ENCODE results near the gene RECQL5.
"Not testable (repeated sequence)": the region's sequence is repeated elsewhere in the genome, so short reads cannot be mapped to it uniquely, and the experiment has no call there.

The RECQL5 gene

GRCh38 chr17:75615301-75615700 lies 51.7 kb downstream of the RECQL5 start:
- no peak for DNase-seq

DNA sequence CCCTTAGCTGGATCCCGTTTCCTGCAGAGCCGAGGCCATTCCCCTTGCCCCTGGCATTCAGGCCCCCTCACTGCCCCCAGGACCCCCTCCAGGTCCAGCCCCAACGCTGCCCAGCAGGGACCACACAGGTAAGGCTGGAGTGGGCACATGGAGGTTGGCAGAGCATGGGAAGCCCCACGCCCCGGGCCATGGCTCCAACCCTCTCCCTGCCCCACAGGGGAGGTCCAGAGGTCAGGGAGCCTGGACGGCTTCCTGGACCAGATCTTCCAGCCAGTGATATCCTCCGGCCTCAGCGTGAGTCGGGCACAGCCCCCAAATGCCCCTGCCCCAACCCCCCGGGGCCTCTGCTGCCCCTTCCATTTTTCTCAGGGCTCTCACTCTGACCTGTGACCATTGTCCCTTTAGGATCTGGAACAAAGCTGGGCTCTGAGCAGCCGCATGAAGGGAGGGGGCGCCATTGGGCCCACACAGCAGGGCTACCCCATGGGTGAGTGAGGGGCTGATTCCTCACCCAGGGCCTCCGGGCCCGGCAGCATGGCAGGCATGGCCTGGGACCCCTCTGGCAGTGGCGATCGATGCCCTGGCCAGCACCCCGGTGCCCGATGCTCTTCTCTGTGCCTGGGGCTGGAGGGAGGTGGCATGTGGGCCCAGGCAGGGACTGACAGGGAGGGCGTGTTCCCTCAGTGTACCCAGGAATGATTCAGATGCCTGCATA lies 52.2 kb downstream of the RECQL5 start:
- DNase-seq, result no peak

- DNase-seq, result no peak
Observed at GRCh38 chr17:75614006-75614405, 52.9 kb downstream of the RECQL5 start.

GRCh38 chr17:75612906-75613626 lies 53.9 kb downstream of the RECQL5 start:
- no peak for DNase-seq

DNA sequence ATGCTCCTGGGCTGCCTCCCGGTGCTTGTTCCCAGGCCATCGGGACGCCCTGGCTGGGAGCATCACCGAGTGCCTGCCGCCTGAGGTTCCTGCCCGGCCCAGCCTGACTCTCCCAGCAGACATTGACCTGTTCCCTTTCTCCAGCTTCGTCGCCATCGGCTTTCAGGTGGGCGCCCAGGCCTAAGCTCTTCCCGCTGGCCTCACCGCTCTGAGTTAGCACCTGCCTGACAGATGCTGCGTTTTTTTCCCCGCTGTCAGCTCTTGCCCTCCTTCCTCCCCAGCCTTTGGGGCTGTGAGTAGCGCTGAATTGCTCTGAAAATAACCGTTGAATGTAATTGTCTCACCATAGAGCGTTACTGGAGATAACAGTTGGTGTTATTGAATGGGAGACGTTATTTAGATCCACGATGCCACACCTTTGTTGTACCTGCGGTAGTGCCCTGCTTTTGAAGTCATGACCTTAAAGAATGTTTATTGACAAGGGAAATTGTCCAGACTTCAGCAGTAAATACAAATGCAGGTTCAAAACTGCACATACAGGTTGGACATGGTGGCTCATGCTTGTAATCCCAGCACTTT lies 55.0 kb downstream of the RECQL5 start:
- DNase-seq, result no peak

DNA sequence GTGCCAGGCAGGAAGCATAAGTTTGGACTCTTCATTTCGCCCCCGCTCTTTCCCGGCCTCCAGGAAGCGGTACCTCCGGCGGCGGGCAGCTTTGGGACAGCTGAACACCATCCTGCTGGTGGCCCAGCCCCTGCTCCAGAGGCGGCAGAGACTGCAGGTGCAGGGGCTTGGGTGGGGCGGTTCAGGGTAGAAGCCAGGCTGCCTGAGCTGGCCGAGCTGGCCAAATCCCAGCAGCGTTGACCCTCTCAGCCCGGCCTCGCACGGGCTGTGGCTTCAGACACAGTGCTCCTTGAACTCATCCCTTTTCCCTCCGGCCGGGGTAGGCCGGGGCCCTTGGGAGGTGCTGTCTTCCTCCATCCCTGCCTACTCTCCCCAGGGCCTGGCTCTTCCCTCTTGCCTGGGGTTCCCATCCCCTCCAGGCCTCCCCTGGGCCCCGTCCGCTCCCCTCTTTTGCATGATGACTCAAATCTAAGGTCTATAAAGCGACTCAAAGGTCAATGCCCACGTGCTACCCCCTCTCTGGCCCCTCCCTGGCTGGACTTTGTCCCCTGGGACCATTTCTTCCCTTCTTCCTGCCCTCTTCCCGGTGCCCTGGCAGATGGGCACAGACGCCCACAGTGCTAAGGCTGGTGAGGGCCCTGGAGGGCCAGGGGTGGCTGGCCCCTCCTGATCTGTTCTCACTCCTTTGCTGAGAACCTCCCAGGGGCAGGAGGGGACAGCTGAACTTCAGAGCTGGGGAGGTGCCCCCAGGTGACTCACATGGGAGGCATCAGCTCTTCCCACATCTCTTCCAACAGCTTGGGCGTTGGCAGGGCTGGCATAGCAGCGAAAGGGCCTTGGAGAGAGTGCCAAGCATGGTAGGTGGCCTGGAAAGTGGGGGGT lies 56.6 kb downstream of the RECQL5 start:
- DNase-seq, result no peak

DNA sequence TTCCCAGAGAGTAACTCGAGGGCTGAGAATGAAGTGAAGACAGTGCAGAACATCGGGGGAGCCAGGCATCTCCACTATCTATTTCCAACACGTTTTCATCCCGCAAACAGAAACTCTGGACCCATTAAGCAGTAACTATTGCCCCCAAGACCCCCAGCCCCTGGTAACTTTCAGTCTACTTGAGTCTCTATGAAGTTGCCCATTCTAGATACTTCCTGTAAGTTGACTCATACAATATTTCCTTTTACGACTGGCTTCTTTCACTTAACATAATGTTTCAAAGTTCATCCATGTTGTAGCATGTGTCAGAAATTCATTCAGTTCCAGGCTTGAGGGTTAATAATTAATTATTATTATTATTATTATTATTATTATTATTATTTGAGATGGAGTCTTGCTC lies 59.9 kb downstream of the RECQL5 start:
- DNase-seq, result no peak

DNA sequence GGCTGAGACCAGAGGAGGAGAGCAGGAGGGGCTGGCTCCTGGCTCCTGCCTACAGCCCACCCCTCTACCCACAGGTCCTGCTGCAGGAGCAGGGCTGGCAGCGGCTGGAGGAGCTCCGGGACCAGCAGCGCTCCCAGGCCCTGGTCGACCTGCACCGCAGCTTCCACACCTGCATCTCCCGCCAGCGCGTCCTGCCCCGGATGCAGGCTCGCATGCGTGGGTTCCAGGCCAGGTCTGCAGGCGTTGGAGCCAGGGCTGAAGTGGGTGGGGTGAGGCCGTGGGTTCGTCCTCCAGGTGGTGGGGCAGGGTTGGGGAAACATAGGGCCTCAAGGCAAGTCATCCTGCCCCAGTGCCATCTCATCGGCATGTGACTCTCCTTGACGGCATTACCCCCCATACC lies 61.2 kb downstream of the RECQL5 start:
- DNase-seq, result no peak

GRCh38 chr17:75604034-75604695 lies 62.8 kb downstream of the RECQL5 start:
- DNase-seq, result no peak

DNA sequence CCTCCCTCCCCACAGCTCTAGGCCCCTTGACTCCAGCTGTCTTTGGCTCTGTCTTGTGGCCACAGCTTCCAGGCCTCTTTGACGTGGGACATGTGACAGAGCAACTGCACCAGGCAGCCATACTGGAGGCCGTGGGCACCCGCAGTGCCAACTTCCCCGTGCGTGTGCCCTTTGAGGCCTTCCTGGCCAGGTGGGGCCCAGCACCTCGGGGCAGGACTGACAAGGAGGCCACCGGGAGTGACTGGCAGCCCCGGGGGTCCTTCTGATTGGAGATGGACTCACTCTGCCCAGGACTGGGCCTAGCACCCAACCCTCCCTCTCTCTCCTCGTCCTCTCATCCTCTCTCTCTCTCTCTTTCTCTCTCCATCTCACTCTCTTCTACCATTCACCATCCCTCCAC lies 63.8 kb downstream of the RECQL5 start:
- no peak for DNase-seq

- DNase-seq, result no peak
Observed at GRCh38 chr17:75602644-75603043, 64.3 kb downstream of the RECQL5 start.

DNA sequence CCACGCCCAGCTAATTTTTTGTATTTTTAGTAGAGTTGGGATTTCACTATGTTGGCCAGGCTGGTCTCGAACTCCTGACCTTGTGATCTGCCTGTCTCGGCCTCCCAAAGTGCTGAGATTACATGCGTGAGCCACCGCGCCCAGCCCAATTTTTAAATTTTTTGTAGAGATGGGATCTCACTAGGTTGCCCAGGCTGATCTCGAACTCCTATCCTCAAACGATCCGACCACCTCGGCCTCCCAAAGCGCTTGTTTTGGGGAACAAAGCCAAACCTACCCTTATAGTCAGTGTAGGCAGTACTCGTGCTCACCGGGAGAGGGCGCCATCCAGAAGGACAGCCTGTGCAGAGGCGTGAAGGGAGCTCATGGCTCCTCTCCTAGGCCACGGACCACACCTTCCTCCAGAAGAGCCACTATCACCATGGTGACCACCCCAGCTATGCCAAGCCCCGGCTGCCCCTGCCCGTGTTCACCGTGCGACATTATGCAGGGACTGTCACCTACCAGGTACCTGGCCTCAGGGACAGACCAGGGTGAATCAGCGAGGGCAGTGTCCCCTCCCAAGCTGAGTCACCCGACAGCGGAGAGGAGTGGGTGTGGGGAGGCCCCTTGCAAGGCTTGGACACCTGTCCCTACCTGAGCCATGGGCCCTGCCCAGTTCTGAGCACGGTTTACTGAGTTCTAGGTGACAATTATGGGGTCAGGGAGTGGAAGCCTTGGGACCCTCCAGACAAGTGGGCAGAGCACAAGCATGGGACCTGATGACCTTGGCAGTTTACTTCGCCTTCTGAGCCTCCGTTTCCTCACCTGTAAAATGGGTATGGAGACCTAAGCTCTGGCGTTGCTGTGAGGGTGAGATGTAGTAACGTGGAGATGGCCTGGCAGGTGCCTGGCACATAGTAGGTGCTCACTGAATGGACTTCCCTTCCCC lies 65.6 kb downstream of the RECQL5 start:
- peak; percentile 29 for DNase-seq

- no peak for DNase-seq
Observed at GRCh38 chr17:75596320-75597087, 70.5 kb downstream of the RECQL5 start.

GRCh38 chr17:75595920-75596313 lies 71.0 kb downstream of the RECQL5 start:
- no peak for DNase-seq

- DNase-seq, result no peak
Observed at GRCh38 chr17:75595284-75595919, 71.6 kb downstream of the RECQL5 start.

DNA sequence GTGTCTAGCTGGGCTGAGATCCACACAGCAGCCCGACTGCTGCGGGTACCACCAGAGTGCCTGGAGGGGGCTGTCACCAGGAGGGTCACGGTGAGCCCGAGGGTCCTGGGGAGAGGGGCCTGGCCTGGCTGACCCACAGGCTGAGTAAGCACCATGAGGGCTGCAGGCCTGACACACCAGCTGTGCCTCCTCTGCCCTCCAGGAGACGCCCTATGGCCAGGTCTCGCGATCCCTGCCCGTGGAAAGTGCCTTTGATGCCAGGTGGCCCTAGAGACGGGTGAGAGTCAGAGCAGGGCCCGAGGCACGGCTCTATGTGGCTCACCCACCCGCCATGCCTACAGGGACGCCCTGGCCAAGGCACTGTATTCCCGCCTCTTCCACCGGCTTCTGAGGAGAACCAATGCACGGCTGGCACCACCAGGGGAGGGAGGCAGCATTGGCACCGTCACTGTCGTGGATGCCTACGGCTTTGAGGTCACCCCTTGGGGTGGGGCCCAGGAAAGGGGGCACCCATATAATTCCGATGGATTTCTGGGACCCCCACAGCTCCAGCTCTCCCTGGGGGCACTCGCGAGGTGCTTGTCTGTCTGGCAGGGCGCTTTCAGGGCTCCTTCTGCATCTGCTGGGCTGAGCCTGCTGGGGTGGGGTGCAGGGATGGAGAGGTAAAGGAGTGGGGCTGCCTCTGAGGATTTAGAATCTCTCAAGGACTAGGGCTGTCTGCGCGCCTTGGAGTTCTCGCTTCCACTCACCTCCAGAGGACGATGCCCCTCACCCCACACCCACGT lies 72.3 kb downstream of the RECQL5 start:
- no peak for DNase-seq

DNA sequence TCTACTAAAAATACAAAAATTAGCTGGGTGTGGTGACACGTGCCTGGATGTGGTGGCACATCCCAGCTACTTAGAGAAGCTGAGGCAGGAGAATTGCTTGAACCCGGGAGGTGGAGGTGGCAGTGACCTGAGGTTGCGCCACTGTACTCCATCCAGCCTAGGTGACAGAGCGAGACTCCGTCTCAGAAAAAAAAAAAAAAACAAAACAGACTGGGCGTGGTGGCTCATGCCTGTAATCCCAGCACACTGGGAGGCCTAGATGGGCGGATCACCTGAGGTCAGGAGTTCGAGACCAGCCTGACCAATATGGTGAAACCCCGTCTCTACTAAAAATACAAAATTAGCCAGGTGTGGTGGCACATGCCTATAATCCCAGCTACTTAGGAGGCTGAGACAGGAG lies 73.5 kb downstream of the RECQL5 start:
- DNase-seq, result not testable (repeated sequence)

- DNase-seq, result no peak
Observed at GRCh38 chr17:75592348-75593020, 74.5 kb downstream of the RECQL5 start.

All from fibroblast of skin of back (primary cell).